ENCODE data around the gene TECPR2.

Gene TECPR2

GRCh38 chr14:102370305-102370809 lies 7.6 kb downstream of the TECPR2 start:
- no peak for DNase-seq
- Histone ChIP-seq H3K36me3 (peaks cover 0 to 6% (median 4%) of the 10 kb centered on the region in 3 donors), H3K9me3 (no peaks in the 10 kb centered on the region), H3K4me1 (peaks cover 0 to 7% (median 0%) of the 10 kb centered on the region in 4 donors), H3K4me3 (no peak overlapping the region), H3K27ac (no peak overlapping the region), H3K27me3 (no peaks in the 10 kb centered on the region)
- intact Hi-C loops (cut with DNase I; ENCODE audit: low total_unique reads): no loop called here
- TF ChIP-seq CTCF (IDR thresholded peaks at IDR 0.05): no peak

GRCh38 chr14:102371361-102371760 lies 8.6 kb downstream of the TECPR2 start:
- Histone ChIP-seq H3K9me3 (no peaks in the 10 kb centered on the region), H3K27ac (no peak overlapping the region), H3K27me3 (no peaks in the 10 kb centered on the region), H3K36me3 (peaks cover 0 to 6% (median 4%) of the 10 kb centered on the region in 3 donors), H3K4me1 (peaks cover 0 to 7% (median 0%) of the 10 kb centered on the region in 4 donors), H3K4me3 (no peak overlapping the region)
- TF ChIP-seq CTCF (IDR thresholded peaks at IDR 0.05): no peak
- no peak for DNase-seq
- intact Hi-C loops (cut with DNase I; ENCODE audit: low total_unique reads): no loop called here

GRCh38 chr14:102373110-102373509 lies 10.4 kb downstream of the TECPR2 start:
- Histone ChIP-seq H3K27me3 (no peaks in the 10 kb centered on the region), H3K36me3 (peaks cover 0 to 17% (median 16%) of the 10 kb centered on the region in 3 donors), H3K4me1 (peaks cover 0 to 7% (median 0%) of the 10 kb centered on the region in 4 donors), H3K27ac (no peak overlapping the region), H3K9me3 (no peaks in the 10 kb centered on the region), H3K4me3 (no peak overlapping the region)
- intact Hi-C loops (cut with DNase I; ENCODE audit: low total_unique reads): no loop called here
- no peak for DNase-seq
- no peak for TF ChIP-seq CTCF (IDR thresholded peaks at IDR 0.05)

- Histone ChIP-seq H3K4me1 (peaks cover 0 to 7% (median 0%) of the 10 kb centered on the region in 4 donors), H3K9me3 (no peaks in the 10 kb centered on the region), H3K4me3 (no peak overlapping the region), H3K36me3 (peaks cover 9 to 26% (median 25%) of the 10 kb centered on the region in 3 donors), H3K27ac (no peak overlapping the region), H3K27me3 (no peaks in the 10 kb centered on the region)
- no peak for DNase-seq
- no peak for TF ChIP-seq CTCF (IDR thresholded peaks at IDR 0.05)
- intact Hi-C loops (cut with DNase I; ENCODE audit: low total_unique reads): no loop called here
These were observed 11.5 kb downstream of the TECPR2 start for GRCh38 chr14:102374264-102374663.

GRCh38 chr14:102375119-102375518 lies 12.4 kb downstream of the TECPR2 start:
- no peaks in the 10 kb centered on the region for H3K9me3 ChIP-seq
- no peak for TF ChIP-seq CTCF (IDR thresholded peaks at IDR 0.05)
- H3K4me1 ChIP-seq: peaks cover 0 to 7% (median 0%) of the 10 kb centered on the region in 4 donors
- H3K27me3 ChIP-seq: no peaks in the 10 kb centered on the region
- peaks cover 16 to 34% (median 34%) of the 10 kb centered on the region in 3 donors for H3K36me3 ChIP-seq
- no peak overlapping the region for H3K27ac ChIP-seq
- intact Hi-C loops (cut with DNase I; ENCODE audit: low total_unique reads): no loop called here
- DNase-seq: no peak
- H3K4me3 ChIP-seq: no peak overlapping the region

- Histone ChIP-seq H3K4me1 (no peaks in the 10 kb centered on the region), H3K4me3 (no peak overlapping the region), H3K9me3 (no peaks in the 10 kb centered on the region), H3K36me3 (peaks cover 21 to 41% (median 34%) of the 10 kb centered on the region in 3 donors), H3K27ac (no peak overlapping the region), H3K27me3 (no peaks in the 10 kb centered on the region)
- intact Hi-C loops (cut with DNase I; ENCODE audit: low total_unique reads): no loop called here
- TF ChIP-seq CTCF (IDR thresholded peaks at IDR 0.05): no peak
- no peak for DNase-seq
These were observed 15.0 kb downstream of the TECPR2 start for GRCh38 chr14:102377696-102378095.
